IMR-90 (cell line): Measurements from ENCODE around the gene PEAK1. TPM values are rescaled to one million over a fixed set of nuclear protein-coding genes. Genes with fewer than 3 reads are reported as not detected.
A peak's percentile ranks its signal among the peaks of the same experiment; 100 is the strongest.

Experiments
- ATAC-seq: fragments of 200-7000 bp; cut with Tn5 transposase; 2 replicates; pipeline ENCODE4 v1.9.1; 2020; ENCODE audit warnings: low read depth, mild to moderate bottlenecking, moderate library complexity
- BruUV-seq: library from RNA; stranded (reverse); fragments of 400-500 nt; replicated peaks from 2 replicates; lab custom pipeline; 2021; lab: Mats Ljungman, UMichigan
- CTCF ChIA-PET: fragments of 300-600 bp; formaldehyde crosslinking; extraction: SDS; loops from one replicate; lab custom pipeline; 2021; ENCODE audit warnings: antibody characterized with exemption; lab: Yijun Ruan, JAX
- POLR2A ChIA-PET: fragments of 300-600 bp; sonication (Branson Sonifier 250); formaldehyde crosslinking; loops from one replicate; lab custom pipeline; 2022; ENCODE audit warnings: antibody characterized with exemption; ENCODE audit not compliant: unreplicated experiment; lab: Charles Lee
- DNase-seq: peaks from one replicate; pipeline ENCODE4 v3.0.0; 2013
- H2AFZ ChIP-seq: replicated peaks from 2 replicates; pipeline ENCODE3; 2013; ENCODE audit warnings: low read length, mild to moderate bottlenecking; ENCODE audit not compliant: poor library complexity
- H2AK5ac ChIP-seq: 2 replicates; pipeline ENCODE4 v1.6.1; 2013; ENCODE audit warnings: low read depth, low read length, inconsistent platforms
- H2AK9ac ChIP-seq: replicated peaks from 2 replicates; pipeline ENCODE3; 2013; ENCODE audit warnings: mild to moderate bottlenecking, low read depth, low read length, moderate library complexity; ENCODE audit not compliant: poor library complexity
- H2BK120ac ChIP-seq: 2 replicates; pipeline ENCODE4 v1.6.1; 2013; ENCODE audit warnings: low read depth, low read length, inconsistent platforms
- H2BK15ac ChIP-seq: 3 replicates; pipeline ENCODE4 v1.6.1; 2013; ENCODE audit warnings: low read depth, low read length, inconsistent platforms
- H2BK20ac ChIP-seq: 2 replicates; pipeline ENCODE4 v1.6.1; 2013; ENCODE audit warnings: low read depth, mild to moderate bottlenecking, inconsistent platforms, low read length, moderate library complexity
- H2BK5ac ChIP-seq: 2 replicates; pipeline ENCODE4 v1.6.1; 2013; ENCODE audit warnings: mild to moderate bottlenecking, low read depth, low read length, inconsistent platforms; ENCODE audit not compliant: poor library complexity, severe bottlenecking
- H3K14ac ChIP-seq: replicated peaks from 2 replicates; pipeline ENCODE4 v1.6.1; 2013; ENCODE audit warnings: low read depth, low read length, inconsistent platforms
- H3K18ac ChIP-seq: 2 replicates; pipeline ENCODE4 v1.6.1; 2013; ENCODE audit warnings: low read depth, low read length, control low read depth
- H3K23ac ChIP-seq: 2 replicates; pipeline ENCODE4 v1.6.1; 2013; ENCODE audit warnings: low read depth, low read length, inconsistent platforms
- H3K27ac ChIP-seq: 2 replicates; pipeline ENCODE4 v1.5.1; 2013; ENCODE audit warnings: mild to moderate bottlenecking, control low read depth, low read length; ENCODE audit not compliant: insufficient read depth
- H3K27me3 ChIP-seq: 2 replicates; pipeline ENCODE4 v1.6.1; 2013; ENCODE audit warnings: low read length; ENCODE audit not compliant: control insufficient read depth, insufficient read depth
- H3K36me3 ChIP-seq: 2 replicates; pipeline ENCODE4 v1.6.1; 2013; ENCODE audit warnings: low read length, mixed read lengths; ENCODE audit not compliant: control insufficient read depth, insufficient read depth
- H3K4ac ChIP-seq: 2 replicates; pipeline ENCODE4 v1.6.1; 2013; ENCODE audit warnings: low read depth, low read length, inconsistent platforms
- H3K4me1 ChIP-seq: 2 replicates; pipeline ENCODE4 v1.6.1; 2013; ENCODE audit warnings: low read length, mixed read lengths; ENCODE audit not compliant: control insufficient read depth, insufficient read depth
- H3K4me2 ChIP-seq: 2 replicates; pipeline ENCODE4 v1.6.1; 2013; ENCODE audit warnings: low read depth, mild to moderate bottlenecking, control low read depth, low read length, moderate library complexity
- H3K4me3 ChIP-seq: 2 replicates; pipeline ENCODE4 v1.5.1; 2013; ENCODE audit warnings: low read depth, mild to moderate bottlenecking, control low read depth, low read length, moderate library complexity; ENCODE audit not compliant: insufficient read depth
- H3K56ac ChIP-seq: 2 replicates; pipeline ENCODE4 v1.6.1; 2013; ENCODE audit warnings: low read length, inconsistent platforms; ENCODE audit not compliant: insufficient read depth; ENCODE audit errors: extremely low read depth
- H3K79me1 ChIP-seq, 2 experiments: 2 replicates each; pipeline ENCODE4 v1.6.1; 2013; ENCODE audit warnings: low read length in 2 of 2, inconsistent platforms in 1 of 2, low read depth in 1 of 2
- H3K9ac ChIP-seq: 2 replicates; pipeline ENCODE4 v1.6.1; 2013; ENCODE audit warnings: low read depth, low read length, control low read depth
- H3K9me1 ChIP-seq: 2 replicates; pipeline ENCODE4 v1.6.1; 2013; ENCODE audit warnings: low read length, inconsistent platforms; ENCODE audit not compliant: insufficient read depth
- H3K9me3 ChIP-seq: 2 replicates; pipeline ENCODE4 v1.6.1; 2013; ENCODE audit warnings: low read length; ENCODE audit not compliant: control insufficient read depth, insufficient read depth
- H4K20me1 ChIP-seq: 2 replicates; pipeline ENCODE4 v1.6.1; 2013; ENCODE audit warnings: low read length, inconsistent platforms; ENCODE audit not compliant: insufficient read depth
- H4K5ac ChIP-seq: 2 replicates; pipeline ENCODE4 v1.6.1; 2013; ENCODE audit warnings: mild to moderate bottlenecking, low read depth, low read length, control low read depth
- H4K8ac ChIP-seq, 2 experiments: 2 replicates each; pipeline ENCODE4 v1.6.1; 2013; ENCODE audit warnings: low read depth in 2 of 2, low read length in 2 of 2, control low read depth in 1 of 2, inconsistent platforms in 1 of 2
- H4K91ac ChIP-seq: 2 replicates; pipeline ENCODE4 v1.6.1; 2013; ENCODE audit warnings: low read depth, low read length, inconsistent platforms; ENCODE audit not compliant: insufficient read depth
- CHD1 ChIP-seq: IDR thresholded peaks from 2 replicates; pipeline ENCODE4 v1.6.1; 2012; ENCODE audit warnings: low read depth, low read length, improper control_type of control experiment
- RAD21 ChIP-seq: IDR thresholded peaks from 2 replicates; pipeline ENCODE4 v1.6.1; 2012; ENCODE audit warnings: low read length, improper control_type of control experiment
- RCOR1 ChIP-seq: IDR thresholded peaks from 2 replicates; pipeline ENCODE4 v1.6.1; 2012; ENCODE audit warnings: mild to moderate bottlenecking, low read length, improper control_type of control experiment; ENCODE audit not compliant: insufficient replicate concordance
- RFX5 ChIP-seq: IDR thresholded peaks from 2 replicates; pipeline ENCODE4 v1.8.0; 2012; ENCODE audit warnings: low read depth, mild to moderate bottlenecking, low read length, moderate library complexity
- SMC3 ChIP-seq: fragments of 150-350 bp; IDR thresholded peaks from 2 replicates; pipeline ENCODE4 v1.6.1; 2016; ENCODE audit warnings: low read depth, mild to moderate bottlenecking, antibody characterized with exemption, low read length, moderate library complexity
- WGBS, 2 experiments: methylation state at CpG; one replicate each; pipeline versions ENCODE4 v1.1.5 to v1.1.7; 2013; ENCODE audit warnings: missing lambda C conversion rate in 2 of 2; ENCODE audit not compliant: insufficient read length in 1 of 2; ENCODE audit errors: extremely low coverage in 2 of 2; 5-methylcytosine and 5-hydroxymethylcytosine counted together
- dilution Hi-C: fragments of 300-500 bp; cut with HindIII; formaldehyde crosslinking; loops from one replicate; pipeline ENCODE4 v1.14.3; 2018; ENCODE audit warnings: low sequenced_read_pairs; ENCODE audit not compliant: unreplicated experiment
- in situ Hi-C: fragments of 300-500 bp; cut with MboI; formaldehyde crosslinking; loops from 3 replicates; pipeline ENCODE4 v1.14.3; 2019; ENCODE audit warnings: low sequenced_read_pairs, inconsistent platforms, mixed read lengths
- intact Hi-C: fragments of 100-400 bp; cut with micrococcal nuclease; formaldehyde crosslinking; loops from 2 replicates; pipeline ENCODE4 v1.10.0; 2022
- polyA plus RNA-seq, 3 experiments: library from polyadenylated mRNA; depleted of rRNA; stranded (reverse); fragments of >200 nt; gene quantifications; 2 replicates each; pipeline ENCODE4 v1.2.3, GENCODE V29; 2012; ENCODE audit warnings: low replicate concordance in 1 of 3
- total RNA-seq: library from RNA; depleted of rRNA; stranded (reverse); fragments of >200 nt; gene quantifications from 2 replicates; pipeline ENCODE4 v1.2.3, GENCODE V29; 2012
- TF ChIP-seq, protein P1 (sequence below): conservative IDR thresholded peaks from 2 replicates; pipeline ENCODE4 v1.5.1; 2012; ENCODE audit warnings: mild to moderate bottlenecking, low read depth, low read length, improper control_type of control experiment

The PEAK1 gene
- total and polyA plus RNA-seq, 2 of the 4 experiments (the other 2 are of a cell fraction) = 21.5 to 43.9 TPM

DNA sequence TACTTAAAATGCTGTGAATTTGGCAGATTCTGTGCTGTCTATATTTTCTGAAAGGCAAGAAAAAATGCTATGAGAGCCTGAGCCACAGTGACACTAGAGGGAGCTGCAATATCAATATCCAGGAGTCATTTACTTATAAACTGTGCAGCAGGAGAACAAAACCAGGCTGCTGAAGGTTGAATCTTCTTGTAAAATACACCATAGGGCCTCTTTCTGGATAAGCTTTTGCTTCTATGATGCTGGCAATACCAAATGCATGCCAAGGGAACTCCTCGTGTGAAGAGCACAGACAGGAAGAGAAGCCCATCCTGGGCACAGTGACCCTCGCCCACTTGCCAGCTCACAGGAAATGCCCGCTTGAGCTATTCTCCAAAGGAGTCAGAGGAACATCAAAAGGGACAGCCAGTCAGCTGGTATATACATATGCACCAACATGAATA lies 301.0 kb downstream of the PEAK1 start:
- ATAC-seq (peak; percentile 89), DNase-seq (peak; percentile 80)
- Histone ChIP-seq H2AK5ac (peak overlapping the region; percentile 12; the same call in 1 of the 2 replicates), H3K4me1 (peaks cover 8% of the 10 kb centered on the region), H3K9ac (no peak overlapping the region), H4K20me1 (peaks cover 9% of the 10 kb centered on the region; the same call in 1 of the 2 replicates), H2BK120ac (peak overlapping the region; percentile 67), H3K9me1 (peaks cover 8% of the 10 kb centered on the region; the same call in 1 of the 2 replicates), H3K4ac (peak overlapping the region; percentile 42), H3K4me2 (no peak overlapping the region), H3K14ac (no peak overlapping the region), H2BK20ac (no peak overlapping the region; the same call in 1 of the 2 replicates), H2BK5ac (peak overlapping the region; percentile 12), H3K4me3 (no peak overlapping the region), H3K56ac (no peak overlapping the region), H2AFZ (no peak overlapping the region), H3K27ac (peak overlapping the region; percentile 59; the same call in 1 of the 2 replicates), H3K23ac (no peak overlapping the region), H4K5ac (no peak overlapping the region), H2BK15ac (no peak overlapping the region), H2AK9ac (no peak overlapping the region), H3K27me3 (no peaks in the 10 kb centered on the region), H4K91ac (peak overlapping the region; percentile 68; the same call in 1 of the 2 replicates), H3K79me1 (peaks cover 26 to 61% of the 10 kb centered on the region in 2 experiments), H4K8ac (peak overlapping the region in 1 of 2 experiments; percentile 2; a peak in 1 of 4 replicates), H3K36me3 (peaks cover 12% of the 10 kb centered on the region), H3K18ac (no peak overlapping the region), H3K9me3 (no peaks in the 10 kb centered on the region)
- POLR2A ChIA-PET = no interaction called here
- intact Hi-C loops = loop anchor here (1.0 to 5.0 kb wide), 7 partner anchors 68 to 513 kb away; partner anchors contain the start of gene LINGO1
- dilution Hi-C loops = no loop called here
- WGBS, 2 experiments = no CpG with 5 or more reads among the region's 3 CpGs
- CTCF ChIA-PET = interaction anchor here (0.6 to 3.9 kb wide), 17 partner anchors 9 to 425 kb away, joined by 3 to 33 read pairs (median 4); partner anchors contain the start of gene PEAK1
- TF ChIP-seq RAD21 = peak; percentile 92
- TF ChIP-seq SMC3 = peak; percentile 89
- TF ChIP-seq CHD1 = no peak
- no peak for TF ChIP-seq RFX5
- no peak for TF ChIP-seq RCOR1
- TF ChIP-seq, protein P1, sequence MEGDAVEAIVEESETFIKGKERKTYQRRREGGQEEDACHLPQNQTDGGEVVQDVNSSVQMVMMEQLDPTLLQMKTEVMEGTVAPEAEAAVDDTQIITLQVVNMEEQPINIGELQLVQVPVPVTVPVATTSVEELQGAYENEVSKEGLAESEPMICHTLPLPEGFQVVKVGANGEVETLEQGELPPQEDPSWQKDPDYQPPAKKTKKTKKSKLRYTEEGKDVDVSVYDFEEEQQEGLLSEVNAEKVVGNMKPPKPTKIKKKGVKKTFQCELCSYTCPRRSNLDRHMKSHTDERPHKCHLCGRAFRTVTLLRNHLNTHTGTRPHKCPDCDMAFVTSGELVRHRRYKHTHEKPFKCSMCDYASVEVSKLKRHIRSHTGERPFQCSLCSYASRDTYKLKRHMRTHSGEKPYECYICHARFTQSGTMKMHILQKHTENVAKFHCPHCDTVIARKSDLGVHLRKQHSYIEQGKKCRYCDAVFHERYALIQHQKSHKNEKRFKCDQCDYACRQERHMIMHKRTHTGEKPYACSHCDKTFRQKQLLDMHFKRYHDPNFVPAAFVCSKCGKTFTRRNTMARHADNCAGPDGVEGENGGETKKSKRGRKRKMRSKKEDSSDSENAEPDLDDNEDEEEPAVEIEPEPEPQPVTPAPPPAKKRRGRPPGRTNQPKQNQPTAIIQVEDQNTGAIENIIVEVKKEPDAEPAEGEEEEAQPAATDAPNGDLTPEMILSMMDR = peak; percentile 95
- BruUV-seq = no TSS peak
- in situ Hi-C loops = loop anchor here (5.0 to 10.0 kb wide), 2 partner anchors 376 to 423 kb away; no protein-coding TSS in a partner anchor
